DLD1 (cell line): ENCODE measurements around the gene PLA2G6.

Experiments
- in situ Hi-C: cut with HindIII; loops from 2 replicates; pipeline ENCODE4 v1.10.0; 2017; ENCODE audit warnings: low sequenced_read_pairs

The PLA2G6 gene

GRCh38 chr22:38214302-38215056, 32.8 kb upstream of the PLA2G6 start:
- in situ Hi-C loops: no loop called here

GRCh38 chr22:38213990-38214301, 32.3 kb upstream of the PLA2G6 start:
- in situ Hi-C loops: no loop called here

GRCh38 chr22:38213319-38213989, 31.8 kb upstream of the PLA2G6 start:
- in situ Hi-C loops: no loop called here

- in situ Hi-C loops: no loop called here
Observed at GRCh38 chr22:38212442-38212841, 30.8 kb upstream of the PLA2G6 start.

GRCh38 chr22:38211556-38211955, 29.9 kb upstream of the PLA2G6 start:
- in situ Hi-C loops: no loop called here

GRCh38 chr22:38208551-38208968, 26.9 kb upstream of the PLA2G6 start:
- in situ Hi-C loops: no loop called here

GRCh38 chr22:38207898-38208432, 26.3 kb upstream of the PLA2G6 start:
- in situ Hi-C loops: no loop called here

GRCh38 chr22:38205261-38206128, 23.9 kb upstream of the PLA2G6 start:
- in situ Hi-C loops: no loop called here

- in situ Hi-C loops: no loop called here
Observed at GRCh38 chr22:38204784-38205183, 23.2 kb upstream of the PLA2G6 start.

- in situ Hi-C loops: no loop called here
Observed at GRCh38 chr22:38203855-38204514, 22.4 kb upstream of the PLA2G6 start.

GRCh38 chr22:38203090-38203810, 21.6 kb upstream of the PLA2G6 start:
- in situ Hi-C loops: no loop called here

- in situ Hi-C loops: no loop called here
Observed at GRCh38 chr22:38202437-38203089, 20.9 kb upstream of the PLA2G6 start.

- in situ Hi-C loops: no loop called here
Observed at GRCh38 chr22:38201711-38202436, 20.2 kb upstream of the PLA2G6 start, which contains the start of gene MAFF. Gene MAFF (plus strand): TSS chr22:38201994. CDS start chr22:38213854, 11,860 bp downstream.

GRCh38 chr22:38201371-38201710, 19.7 kb upstream of the PLA2G6 start:
- in situ Hi-C loops: no loop called here

GRCh38 chr22:38199826-38200559, 18.4 kb upstream of the PLA2G6 start:
- in situ Hi-C loops: no loop called here

GRCh38 chr22:38196791-38197419, 15.3 kb upstream of the PLA2G6 start:
- in situ Hi-C loops: no loop called here

- in situ Hi-C loops: no loop called here
Observed at GRCh38 chr22:38193580-38193979, 11.9 kb upstream of the PLA2G6 start.

- in situ Hi-C loops: no loop called here
Observed at GRCh38 chr22:38192475-38192863, 10.8 kb upstream of the PLA2G6 start.
